ENCODE measurements around the gene FGF10. TPM values are rescaled to one million over a fixed set of nuclear protein-coding genes. Genes with fewer than 3 reads are reported as not detected.

FGF10 gene
- total RNA-seq, 1 donor from 2014 or later = not detected

DNA sequence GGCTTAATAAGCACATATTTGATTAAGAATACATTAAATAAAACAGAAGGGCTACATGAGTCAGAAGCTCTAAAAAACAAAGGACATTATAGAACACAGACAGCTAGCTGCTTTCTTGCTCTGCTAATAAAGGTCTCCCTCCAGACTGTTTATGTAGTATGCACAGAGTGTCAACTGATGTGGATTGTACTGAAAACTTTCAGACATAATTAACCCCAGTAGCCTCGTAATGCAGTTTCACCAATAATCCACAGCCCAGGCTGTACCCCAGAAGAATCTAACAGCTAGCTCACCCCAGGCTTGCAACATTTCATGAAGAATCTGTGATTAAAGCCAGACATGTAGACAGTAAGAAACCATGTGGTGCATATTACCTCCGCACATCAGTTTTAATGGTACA, 30.8 kb downstream of the FGF10 start:
- intact Hi-C loops (cut with micrococcal nuclease) = no loop called here

DNA sequence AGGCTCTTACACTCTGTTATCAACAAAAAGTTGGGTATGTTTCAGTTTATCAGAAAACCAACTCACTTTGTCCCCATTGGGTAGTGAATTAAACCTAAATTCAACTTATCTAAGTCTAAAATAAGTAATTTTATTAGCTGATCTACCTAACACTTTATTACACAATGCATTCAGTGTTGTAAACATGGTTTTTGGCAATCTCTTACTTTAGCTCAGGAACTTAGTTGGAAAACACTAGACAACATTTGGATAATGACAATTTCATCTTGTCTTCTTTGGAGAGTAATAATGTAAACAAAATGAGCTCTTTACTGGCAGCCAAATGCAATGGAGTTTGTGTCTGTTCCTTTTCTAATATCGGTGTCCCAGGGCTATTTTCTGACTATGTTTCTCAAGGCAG, 33.0 kb downstream of the FGF10 start:
- intact Hi-C loops (cut with micrococcal nuclease) = no loop called here

DNA sequence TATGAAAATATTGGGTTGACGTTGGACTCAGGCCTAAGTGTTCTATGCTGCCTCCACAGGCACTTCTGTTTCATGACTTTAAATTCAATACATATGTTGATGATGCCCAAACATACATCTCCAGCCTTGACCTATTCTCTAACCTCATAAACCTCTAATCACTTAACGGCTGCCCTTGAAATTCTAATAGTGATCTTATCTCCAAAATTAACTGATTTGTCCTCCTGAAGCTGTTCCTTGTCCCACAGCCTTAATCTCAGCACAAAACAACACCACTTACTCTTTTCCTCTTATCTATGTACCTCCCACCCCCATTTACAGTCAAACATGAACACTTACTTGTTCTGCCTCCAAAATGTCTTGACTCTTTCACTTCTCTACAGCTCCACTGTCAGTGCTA, 43.3 kb downstream of the FGF10 start:
- intact Hi-C loops (cut with micrococcal nuclease) = no loop called here

DNA sequence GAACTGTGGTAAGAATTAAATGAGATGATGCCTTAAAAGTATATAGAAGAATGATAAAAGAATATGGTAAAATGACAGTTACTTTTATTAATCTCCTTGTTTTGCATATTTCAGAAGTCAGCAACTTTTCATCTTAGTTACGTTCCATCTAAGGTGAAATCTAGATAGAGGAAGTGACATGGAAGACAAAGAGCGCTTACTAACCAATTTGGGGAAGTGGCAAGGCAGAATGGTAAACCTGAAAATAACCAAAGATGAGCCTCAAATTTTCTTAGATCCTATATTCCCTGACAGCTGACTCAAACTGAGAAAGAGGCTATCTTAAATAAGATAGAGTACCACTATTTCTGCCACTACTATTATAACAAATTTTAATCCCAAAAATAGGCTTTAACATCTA, 52.5 kb downstream of the FGF10 start:
- intact Hi-C loops (cut with micrococcal nuclease) = no loop called here

DNA sequence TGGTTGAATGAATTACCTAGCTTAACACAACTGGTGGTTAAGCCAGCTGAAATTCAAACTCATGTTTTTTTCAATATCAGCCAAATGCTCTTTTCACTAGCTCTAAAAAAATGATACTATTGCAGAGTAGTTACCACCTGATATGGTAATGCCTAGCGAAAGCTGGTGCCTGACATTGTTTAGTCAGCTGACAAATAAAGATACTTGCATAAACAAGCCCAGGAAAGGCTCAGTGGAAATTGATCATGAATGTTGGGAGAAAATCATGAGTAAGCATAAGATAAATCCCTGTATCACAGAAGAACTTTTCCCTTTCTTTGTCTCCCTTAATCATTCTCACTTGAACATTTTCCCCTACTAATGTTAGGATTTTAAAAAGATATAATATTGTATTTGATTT, 54.6 kb downstream of the FGF10 start:
- intact Hi-C loops (cut with micrococcal nuclease) = loop anchor here (5.0 kb wide), 1 partner anchor 602 kb away; no protein-coding TSS in a partner anchor

DNA sequence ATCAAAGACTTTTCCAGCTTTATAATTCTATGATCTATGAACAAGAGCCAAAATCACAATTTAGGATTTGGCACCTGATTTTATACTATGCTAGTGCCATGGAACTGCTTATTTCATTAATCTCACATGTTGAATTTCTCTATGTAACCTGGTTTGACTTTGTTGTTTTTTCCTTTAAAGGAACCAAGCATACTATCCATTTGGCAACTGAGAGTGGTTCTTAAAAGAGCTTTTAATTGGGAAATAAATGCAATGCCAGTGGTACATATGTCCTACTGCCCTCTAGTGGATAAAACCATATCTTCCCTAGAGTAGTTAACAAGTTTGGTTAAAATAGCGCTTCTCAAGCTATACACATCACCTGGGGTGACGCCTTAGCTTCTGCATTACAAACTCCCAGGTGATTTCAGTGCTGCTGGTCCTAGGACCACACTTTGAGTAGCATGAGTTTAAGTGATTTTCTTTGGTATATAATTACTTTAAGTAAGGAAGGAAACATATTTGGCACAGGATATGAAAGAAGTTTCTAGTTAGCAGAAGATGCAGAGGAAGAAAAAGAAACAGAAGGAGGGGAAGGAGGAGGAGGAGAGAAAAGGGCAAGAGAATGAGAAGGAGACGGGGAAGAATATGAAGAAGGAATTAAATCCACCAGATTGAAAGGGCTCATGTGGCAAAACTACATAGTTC, 56.8 kb downstream of the FGF10 start:
- intact Hi-C loops (cut with micrococcal nuclease) = loop anchor here (5.0 kb wide), 1 partner anchor 600 kb away; no protein-coding TSS in a partner anchor

DNA sequence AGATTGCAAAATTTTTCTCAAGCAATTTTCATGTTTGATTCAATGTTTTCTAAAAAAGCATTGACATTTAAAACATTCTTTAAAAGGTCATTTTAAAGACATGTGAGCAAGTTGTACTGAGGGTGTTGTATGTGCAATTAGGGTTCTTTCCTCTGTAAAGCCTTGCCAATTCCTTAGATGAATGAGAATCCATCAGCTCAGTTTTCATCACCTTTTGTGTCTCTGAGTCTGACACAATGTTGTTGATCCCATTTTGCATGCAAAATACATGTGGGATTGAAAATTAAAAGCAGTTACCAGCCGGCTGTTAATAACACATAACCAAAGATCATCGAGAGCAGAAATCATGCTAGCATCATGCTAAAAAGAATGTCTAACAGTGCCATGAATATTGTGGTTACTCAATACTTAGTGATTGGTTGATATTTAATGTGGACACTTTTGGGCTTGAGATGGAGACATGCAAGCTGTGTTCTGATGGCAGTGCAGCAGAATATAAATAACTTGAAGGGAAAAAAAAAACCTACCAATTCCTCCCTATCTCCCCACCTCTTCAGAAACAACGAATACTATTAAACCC, 57.7 kb downstream of the FGF10 start:
- intact Hi-C loops (cut with micrococcal nuclease) = loop anchor here (5.0 kb wide), 1 partner anchor 599 kb away; no protein-coding TSS in a partner anchor

DNA sequence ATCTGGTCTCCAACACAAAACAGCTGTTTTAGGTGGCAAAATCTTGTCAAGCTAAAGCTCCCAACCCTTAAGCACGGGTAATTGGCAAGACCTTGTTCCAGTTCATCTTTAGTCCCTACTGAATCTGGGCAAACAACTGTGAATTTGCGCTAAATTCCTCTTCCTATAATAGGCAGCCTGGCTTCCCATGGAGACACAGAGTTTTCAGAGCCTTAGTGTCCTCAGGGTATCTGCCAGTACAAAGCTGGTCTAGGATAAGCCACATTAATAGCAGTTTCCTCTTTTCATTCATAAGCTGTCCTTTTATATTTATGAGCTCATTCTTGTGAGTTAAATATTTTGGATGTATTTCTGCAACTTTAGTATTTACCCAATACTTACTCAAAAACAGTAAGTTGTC, 59.5 kb downstream of the FGF10 start:
- intact Hi-C loops (cut with micrococcal nuclease) = loop anchor here (5.0 kb wide), 1 partner anchor 597 kb away; no protein-coding TSS in a partner anchor

DNA sequence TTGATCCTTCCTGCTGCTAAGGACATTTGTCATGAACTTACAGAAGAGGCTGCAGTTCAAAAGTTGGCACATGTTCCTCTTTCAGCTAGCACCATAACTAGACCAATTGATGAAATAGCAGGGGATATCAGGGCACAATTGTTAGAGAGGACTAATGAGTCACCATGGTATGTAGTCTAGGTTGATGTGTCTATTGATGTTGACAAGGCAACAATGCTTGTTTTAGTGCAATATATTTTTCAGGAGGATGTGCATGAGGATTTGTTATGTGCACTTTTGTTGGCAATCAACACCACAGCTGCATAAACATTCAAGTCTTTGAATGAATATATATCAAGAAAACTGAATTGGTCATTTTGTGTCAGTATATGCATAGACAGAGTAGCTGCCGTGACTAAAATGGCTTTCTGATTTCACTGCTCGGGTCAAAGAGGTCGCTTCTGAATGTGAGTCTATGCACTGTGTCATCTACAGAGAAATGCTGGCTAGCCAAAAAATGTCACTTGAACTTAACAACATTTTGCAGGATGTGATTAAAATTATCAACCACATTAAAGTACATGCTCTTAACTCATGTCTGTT, 68.0 kb downstream of the FGF10 start:
- intact Hi-C loops (cut with micrococcal nuclease) = no loop called here

DNA sequence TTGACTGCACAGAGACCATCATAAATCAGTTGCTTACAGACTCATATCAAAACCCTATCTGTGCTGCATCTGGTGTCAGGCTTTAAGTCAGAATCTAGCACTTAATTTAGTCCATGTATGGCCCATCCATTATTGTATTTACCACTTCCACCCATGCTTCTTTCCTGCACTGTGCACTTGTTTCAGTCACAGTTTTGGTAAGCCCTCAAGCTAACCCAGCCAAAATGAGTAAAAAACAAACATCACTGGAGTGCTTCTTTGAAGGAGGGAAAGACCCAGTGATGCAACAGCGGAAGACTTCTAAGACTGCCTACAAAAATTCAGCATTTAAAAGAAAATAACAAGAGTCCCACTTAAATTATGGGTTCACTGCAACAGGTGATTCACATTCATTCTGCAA, 69.0 kb downstream of the FGF10 start:
- intact Hi-C loops (cut with micrococcal nuclease) = no loop called here

DNA sequence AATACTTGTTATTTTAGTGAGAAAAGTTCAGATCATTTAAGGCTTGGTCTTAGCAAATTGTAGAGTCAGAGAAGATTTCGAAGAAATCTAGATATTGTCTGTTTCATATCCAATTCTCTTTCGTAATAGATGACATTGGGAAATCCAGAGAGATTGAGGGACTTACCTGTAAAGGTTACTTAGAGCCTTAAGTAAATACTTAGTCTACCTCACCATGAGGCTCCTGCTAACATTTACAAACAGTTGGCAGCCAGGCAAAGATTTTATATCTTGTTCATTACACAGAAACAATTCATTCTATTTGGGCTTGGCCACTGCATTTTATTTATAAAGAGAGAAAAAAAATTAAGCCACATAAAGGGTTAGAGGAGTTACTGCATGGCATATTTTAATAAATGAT, 70.3 kb downstream of the FGF10 start:
- intact Hi-C loops (cut with micrococcal nuclease) = no loop called here

DNA sequence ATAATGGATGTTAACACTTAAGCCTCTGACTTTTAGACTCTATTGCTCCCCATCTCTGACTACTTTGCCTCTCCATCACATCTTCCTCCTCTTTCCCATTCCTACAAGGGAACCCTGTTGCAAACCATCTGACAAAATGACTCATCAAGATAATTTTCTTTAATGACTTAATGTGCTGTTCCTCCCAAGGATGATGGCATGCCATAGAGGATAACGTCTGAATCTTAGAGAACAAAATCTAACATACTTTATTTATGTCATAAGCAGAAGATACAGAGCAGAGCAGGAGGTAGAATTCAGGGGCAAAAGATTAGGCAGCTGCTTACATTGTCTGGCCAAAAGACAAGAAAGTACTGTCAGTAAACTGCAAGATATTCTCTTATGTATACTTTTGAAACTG, 76.8 kb downstream of the FGF10 start:
- intact Hi-C loops (cut with micrococcal nuclease) = no loop called here

DNA sequence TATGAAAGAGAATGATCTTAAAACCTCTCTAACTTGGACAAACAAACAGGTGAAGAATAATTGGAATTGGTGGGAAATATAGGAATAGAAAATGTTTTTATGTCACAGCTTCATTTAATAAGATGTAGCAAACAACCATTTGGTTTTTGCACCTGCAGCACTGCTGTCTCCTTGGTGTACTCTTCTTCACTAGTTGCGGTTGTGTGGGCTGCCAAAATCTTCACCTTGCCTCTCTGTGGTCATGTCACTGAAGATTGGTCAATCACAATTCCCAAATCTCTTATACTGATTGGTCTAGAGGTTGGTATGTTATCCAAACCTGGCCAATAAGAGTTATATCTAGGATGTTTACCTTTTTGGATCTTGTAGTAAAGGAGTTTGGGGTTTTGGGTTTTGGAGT, 88.7 kb downstream of the FGF10 start:
- intact Hi-C loops (cut with micrococcal nuclease) = no loop called here

DNA sequence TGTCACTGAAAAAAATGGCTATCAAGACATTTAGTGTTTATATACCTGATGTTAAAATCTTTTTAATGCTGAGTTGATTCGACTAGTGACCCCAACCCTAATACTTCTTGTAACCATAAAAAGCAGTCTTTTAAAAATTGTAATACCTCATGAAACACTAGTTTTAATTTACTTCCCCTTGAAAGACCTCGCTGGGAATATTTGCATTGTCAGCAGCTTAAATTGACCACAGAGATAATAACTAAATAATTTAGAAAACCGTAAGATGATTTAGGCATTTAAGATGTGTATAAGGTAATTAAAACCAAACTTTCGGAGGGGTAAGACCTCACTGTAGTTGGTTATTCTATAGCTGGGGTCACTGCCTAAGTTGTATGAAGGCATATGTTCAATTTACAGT, 89.8 kb downstream of the FGF10 start:
- intact Hi-C loops (cut with micrococcal nuclease) = no loop called here

DNA sequence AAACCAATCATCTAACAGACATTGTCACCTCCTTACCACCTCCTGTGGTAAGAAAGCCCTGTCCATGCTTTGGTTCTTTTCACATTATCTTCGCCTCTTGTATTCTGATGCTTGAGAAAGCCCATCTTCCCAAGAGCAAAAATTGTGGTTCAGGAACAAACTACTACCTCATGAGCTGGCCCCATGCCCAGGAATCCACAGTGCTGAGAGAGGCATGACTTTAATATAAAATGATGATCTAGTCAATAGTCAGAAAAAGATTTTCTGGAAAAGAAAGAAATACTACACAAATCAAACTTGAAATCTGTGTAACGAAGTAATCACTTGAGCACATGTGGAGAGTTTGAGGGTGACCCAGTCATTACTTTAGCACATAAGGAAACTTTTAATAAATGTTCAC, 94.7 kb downstream of the FGF10 start:
- intact Hi-C loops (cut with micrococcal nuclease) = no loop called here

DNA sequence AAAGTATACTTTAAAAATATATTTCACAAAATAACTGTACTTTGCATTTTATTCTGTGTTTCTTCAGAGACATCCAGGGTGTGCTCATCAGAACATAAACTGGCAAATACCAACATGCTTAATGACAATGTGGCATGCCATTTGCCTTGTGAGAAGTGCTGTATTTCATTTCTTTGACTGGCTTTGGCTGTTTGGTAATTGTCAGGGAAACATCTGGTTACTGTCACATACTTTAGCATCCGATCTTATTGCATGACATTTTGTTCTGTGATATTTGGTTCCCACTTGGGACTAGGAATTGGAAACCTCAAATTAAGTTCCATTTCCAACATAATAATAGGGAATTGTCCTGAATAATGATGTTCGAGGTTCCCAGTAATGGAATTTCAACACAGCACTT, 96.5 kb downstream of the FGF10 start:
- intact Hi-C loops (cut with micrococcal nuclease) = no loop called here

DNA sequence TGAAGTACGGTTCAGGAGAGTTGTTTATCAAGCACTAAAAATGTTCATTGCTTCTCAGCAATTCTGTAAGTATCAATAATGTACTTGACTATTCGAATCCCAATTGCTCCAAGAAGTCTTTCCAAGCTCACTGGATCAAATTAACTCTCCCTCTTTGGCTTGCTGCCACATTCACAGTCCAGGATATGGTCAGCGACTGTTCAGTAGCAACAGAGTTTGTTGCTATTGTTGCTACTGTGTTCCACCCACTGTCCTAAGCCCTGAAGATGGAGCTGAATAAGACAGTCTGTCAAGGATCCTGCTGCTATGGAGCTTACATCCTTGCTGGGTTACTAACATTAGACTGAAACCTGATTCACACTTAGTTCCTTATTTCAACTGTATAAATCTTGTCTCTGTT, 110.8 kb downstream of the FGF10 start:
- intact Hi-C loops (cut with micrococcal nuclease) = no loop called here

DNA sequence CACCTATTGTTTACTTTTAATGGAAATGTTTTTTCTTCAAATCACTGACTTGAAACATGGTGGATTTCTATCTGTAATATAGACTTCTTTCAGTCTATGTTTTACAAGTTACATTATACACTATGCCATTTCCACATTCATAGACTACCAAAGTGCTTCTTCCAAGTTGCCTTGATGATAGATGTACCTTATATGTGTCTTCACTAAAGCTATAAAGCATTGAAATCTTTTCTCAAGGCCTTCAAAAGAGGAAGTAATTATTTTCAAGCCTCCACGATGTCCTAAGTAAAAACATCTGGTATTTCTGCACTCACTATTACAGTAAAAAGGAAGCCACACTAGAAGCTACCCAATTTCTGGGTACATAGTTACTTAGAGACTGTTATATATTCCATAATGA, 113.3 kb downstream of the FGF10 start:
- intact Hi-C loops (cut with micrococcal nuclease) = no loop called here

DNA sequence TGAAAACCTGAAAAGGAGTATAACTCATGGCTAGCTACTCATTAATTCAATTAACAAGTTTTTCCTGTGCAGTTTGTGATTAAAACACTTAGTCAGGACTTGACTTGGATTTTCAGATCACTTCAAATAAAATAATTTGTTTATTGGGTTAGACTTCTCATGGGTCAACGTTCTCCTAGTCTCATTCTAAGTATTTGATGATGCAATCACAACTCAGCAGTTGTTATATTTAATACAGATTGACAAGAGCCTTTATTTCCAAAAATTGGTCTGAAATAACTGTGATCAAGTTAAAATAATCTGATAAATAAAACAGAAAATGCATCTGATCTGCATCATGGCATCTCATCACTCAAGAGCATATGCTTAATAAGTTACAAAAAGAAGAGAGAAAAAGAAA, 113.9 kb downstream of the FGF10 start:
- intact Hi-C loops (cut with micrococcal nuclease) = no loop called here

DNA sequence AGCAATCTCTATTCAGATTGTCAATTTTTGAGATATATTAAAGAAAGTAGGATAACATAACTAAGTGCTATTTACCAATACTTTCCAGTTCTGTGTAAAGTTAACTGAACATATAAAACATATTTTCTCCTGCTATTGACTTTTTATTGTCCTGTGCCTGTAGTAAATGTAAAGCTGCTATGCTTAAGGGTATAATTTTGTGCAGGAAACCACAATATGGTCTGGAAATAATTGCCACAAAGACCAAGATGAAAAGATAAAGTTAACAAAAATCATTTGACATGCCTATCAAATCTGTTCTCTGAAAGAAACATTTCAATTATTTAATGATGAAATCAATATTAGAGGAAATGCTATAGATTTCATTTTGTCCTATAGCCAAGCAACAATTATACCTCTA, 121.3 kb downstream of the FGF10 start:
- intact Hi-C loops (cut with micrococcal nuclease) = no loop called here

DNA sequence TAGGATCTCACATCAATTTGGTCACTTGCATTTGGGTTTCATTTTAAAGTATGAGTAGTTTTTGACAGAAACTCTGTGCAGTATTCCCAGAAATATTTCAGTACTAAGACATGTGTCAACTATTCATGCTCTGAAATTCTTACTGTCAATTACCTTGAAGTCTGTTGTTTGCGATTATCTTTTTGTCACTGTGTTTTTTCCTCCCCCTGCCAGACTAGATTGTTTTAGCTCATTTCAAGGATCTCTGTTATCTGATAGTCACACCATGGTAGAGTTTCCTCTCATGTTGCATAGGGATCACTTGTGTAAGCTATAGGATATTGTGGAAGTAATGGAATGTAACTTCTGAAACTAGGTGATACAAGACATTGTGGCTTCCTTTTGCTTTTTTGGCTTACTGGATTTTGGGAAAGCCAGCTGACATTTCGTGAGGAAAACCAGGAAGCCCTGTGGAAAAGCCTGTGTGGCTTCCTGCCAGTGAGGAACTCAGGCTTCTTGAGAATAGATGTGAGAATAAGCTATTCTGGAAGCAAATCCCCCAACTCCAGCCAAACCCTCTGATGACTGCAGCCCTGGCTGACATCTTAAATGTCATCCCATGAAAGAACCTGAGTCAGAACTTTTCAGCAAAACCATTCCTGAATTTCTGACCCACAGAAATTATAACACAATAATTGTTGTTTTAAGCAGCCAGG, 122.2 kb downstream of the FGF10 start:
- intact Hi-C loops (cut with micrococcal nuclease) = no loop called here

DNA sequence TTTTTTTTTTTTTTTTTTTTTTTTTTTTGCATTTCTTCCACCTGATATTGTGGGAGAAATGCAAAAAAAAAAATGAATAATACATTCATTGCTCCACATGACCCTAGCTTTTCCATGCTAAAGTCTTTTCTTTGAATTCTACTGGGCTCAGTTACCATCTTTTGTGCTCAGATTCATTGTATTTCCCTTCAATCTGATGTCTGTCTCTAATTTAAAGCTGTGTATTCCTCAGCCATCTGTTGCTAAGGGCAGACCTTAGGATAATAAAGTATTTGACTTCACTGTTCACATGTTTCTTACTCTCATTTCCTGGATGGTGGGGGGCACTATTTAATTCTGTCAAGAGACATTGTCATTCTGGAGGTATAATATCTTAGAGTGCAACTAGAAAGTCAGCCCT, 123.5 kb downstream of the FGF10 start:
- intact Hi-C loops (cut with micrococcal nuclease) = no loop called here

Measured in T-helper 2 cell treated with Interferon-gamma antibody and Interleukin-4, amounts not matched to agents 100 ng/mL and 5 ng/mL, for 36 hours (primary cell).